Muscle layer of duodenum (tissue), 2 donors: ENCODE measurements around the gene AOX1.
"Not testable (repeated sequence)": the region's sequence is repeated elsewhere in the genome, so short reads cannot be mapped to it uniquely, and the experiment has no call there.

Experiments
- H3K27ac ChIP-seq: one replicate; pipeline ENCODE4 v1.7.0; 2013; ENCODE audit warnings: mild to moderate bottlenecking, low read length
- H3K27me3 ChIP-seq: one replicate; pipeline ENCODE4 v1.7.0; 2013; ENCODE audit warnings: low read depth, mild to moderate bottlenecking, control low read depth, low read length
- H3K36me3 ChIP-seq, 2 donors: one replicate each; pipeline ENCODE4 v1.7.0; 2013; ENCODE audit warnings: low read length in 2 of 2, control low read depth in 1 of 2, mild to moderate bottlenecking in 1 of 2; ENCODE audit not compliant: insufficient read depth in 2 of 2, control insufficient read depth in 1 of 2
- H3K4me1 ChIP-seq, 2 donors: one replicate each; pipeline ENCODE4 v1.7.0; 2013; ENCODE audit warnings: low read length in 2 of 2, mild to moderate bottlenecking in 2 of 2, control low read depth in 1 of 2, moderate library complexity in 1 of 2; ENCODE audit not compliant: insufficient read depth in 2 of 2, control insufficient read depth in 1 of 2
- H3K4me3 ChIP-seq, 2 donors: one replicate each; pipeline ENCODE4 v1.7.0; 2013; ENCODE audit warnings: low read length in 2 of 2, low read depth in 1 of 2, mild to moderate bottlenecking in 1 of 2
- H3K9me3 ChIP-seq, 2 donors: one replicate each; pipeline ENCODE4 v1.7.0; 2013; ENCODE audit warnings: low read length in 2 of 2, control low read depth in 1 of 2, mild to moderate bottlenecking in 1 of 2; ENCODE audit not compliant: control insufficient read depth in 1 of 2
- donor health status: healthy.

The AOX1 gene

DNA sequence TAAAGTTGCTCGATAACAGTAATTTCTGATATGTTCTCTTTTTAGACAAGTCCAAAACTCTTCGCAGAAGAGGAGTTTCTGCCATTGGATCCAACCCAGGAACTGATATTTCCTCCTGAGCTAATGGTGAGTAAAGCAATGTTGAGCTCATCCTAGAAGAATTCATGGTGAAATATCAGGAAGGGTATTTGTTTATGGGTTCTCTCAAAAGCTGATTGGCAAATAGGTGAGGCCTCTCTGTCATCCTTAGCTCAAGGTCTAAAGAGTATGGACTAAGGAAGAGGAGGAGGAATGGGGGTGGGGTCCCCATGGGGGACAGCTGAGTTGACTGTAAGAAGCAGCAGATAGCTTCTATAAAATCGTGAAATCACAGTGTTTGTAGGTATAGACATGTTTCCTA lies 18.2 kb downstream of the AOX1 start:
- Histone ChIP-seq H3K9me3 (no peaks in the 10 kb centered on the region), H3K27ac (no peak overlapping the region), H3K27me3 (no peaks in the 10 kb centered on the region), H3K4me1 (no peaks in the 10 kb centered on the region), H3K4me3 (no peak overlapping the region), H3K36me3 (no peaks in the 10 kb centered on the region)

DNA sequence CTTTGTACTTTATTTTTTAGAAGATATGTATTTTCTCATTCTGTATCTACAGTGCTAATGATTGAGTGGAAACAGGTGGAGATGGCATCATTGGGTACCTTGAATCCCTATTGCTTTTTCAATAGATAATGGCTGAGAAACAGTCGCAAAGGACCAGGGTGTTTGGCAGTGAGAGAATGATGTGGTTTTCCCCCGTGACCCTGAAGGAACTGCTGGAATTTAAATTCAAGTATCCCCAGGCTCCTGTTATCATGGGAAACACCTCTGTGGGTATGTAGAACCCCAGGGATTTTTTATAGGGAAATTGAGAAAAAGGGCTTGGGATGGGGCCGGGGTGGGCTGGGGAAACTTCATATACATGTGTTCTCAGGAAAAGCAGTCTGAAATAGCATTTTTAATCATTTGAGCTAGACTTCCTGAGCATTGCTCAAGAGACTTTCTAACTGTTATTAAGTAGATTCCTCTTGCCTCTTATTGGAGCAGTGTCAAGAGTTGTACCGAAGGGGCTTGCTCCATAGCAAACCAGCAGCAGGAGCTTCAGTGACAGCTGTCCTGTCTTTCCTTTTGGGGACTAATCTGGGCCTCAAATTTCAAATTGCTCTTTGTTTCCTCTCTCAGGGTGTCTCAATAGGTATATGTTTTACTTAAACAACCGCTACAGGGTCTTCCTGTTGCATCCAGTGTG lies 18.9 kb downstream of the AOX1 start:
- Histone ChIP-seq H3K36me3 (no peaks in the 10 kb centered on the region), H3K4me3 (no peak overlapping the region), H3K27me3 (no peaks in the 10 kb centered on the region), H3K9me3 (no peaks in the 10 kb centered on the region), H3K4me1 (no peaks in the 10 kb centered on the region), H3K27ac (no peak overlapping the region)

DNA sequence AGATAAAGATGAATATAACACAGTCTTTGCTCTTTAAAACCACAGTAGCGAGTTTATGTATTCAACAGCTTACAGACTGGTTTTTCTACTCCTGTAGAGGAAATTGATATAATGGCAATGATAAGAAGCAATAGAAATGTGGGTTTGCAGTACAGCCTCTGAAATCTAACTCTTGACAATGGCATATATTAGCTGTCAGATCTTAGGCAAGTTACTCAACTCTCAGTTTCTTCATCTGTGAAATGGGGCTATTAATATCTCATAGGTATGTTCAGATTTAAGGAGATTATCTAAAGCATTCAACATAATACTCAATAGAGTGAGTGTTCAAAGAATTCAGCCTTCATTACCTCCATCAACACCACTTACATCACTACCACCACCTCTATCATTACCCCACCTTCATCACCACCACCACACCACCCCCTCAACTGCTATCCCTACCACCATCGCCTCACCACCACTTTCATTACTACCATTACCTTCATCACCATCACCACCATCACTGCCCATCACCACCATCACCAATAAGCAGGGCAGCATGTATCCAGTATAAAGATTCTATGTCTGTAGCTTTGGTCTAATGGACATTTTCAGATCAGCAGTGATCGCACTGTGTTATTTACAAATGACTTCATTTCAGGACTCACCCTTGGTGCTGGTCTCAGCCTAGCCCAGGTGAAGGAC lies 22.7 kb downstream of the AOX1 start:
- Histone ChIP-seq H3K9me3 (no peaks in the 10 kb centered on the region), H3K36me3 (peaks cover 0 to 3% of the 10 kb centered on the region in 2 donors), H3K27ac (no peak overlapping the region), H3K4me3 (no peak overlapping the region), H3K27me3 (no peaks in the 10 kb centered on the region), H3K4me1 (no peaks in the 10 kb centered on the region)

DNA sequence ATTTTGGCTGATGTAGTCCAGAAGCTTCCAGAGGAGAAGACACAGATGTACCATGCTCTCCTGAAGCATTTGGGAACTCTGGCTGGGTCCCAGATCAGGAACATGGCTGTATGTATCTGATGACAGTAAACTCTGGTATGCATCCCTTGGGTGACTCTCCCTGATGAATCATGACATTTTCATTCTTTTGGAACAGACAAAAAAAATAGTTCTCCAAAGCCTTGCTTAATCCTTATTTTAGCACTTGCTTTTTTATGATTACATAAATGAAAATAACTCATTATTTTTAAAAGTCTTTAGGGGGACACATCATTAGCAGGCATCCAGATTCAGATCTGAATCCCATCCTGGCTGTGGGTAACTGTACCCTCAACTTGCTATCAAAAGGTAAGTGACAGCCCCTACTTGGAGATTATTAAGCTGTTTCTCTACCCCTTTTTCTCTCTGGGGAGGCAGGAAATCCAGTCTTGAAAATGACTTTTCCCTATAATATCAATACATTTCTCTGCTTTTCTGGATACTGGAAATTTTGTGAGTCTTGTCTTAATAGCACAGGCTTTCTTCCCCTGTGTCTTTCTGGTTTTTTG lies 23.3 kb downstream of the AOX1 start:
- Histone ChIP-seq H3K4me3 (no peak overlapping the region), H3K9me3 (no peaks in the 10 kb centered on the region), H3K27ac (no peak overlapping the region), H3K4me1 (no peaks in the 10 kb centered on the region), H3K36me3 (peaks cover 0 to 3% of the 10 kb centered on the region in 2 donors), H3K27me3 (no peaks in the 10 kb centered on the region)

DNA sequence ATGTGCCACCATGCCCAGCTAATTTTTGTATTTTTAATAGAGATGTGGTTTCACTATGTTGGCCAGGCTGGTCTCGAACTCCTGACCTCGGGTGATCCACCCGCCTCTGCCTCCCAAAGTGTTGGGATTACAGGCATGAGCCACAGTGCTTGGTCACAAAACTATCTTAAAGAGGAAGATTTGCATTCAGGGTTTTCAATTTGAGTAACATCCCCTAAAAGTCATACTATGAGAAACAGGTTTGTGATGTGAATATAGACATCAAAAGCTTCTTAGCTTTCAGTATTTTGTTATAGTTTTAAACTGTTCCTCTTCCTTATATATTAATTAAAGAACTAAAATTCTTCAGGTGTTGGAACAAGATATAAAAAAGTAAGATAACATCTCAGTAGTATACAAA lies 24.4 kb downstream of the AOX1 start:
- H3K36me3 ChIP-seq, H3K27ac ChIP-seq, H3K4me3 ChIP-seq, H3K4me1 ChIP-seq, H3K27me3 ChIP-seq, H3K9me3 ChIP-seq: not testable (repeated sequence)

DNA sequence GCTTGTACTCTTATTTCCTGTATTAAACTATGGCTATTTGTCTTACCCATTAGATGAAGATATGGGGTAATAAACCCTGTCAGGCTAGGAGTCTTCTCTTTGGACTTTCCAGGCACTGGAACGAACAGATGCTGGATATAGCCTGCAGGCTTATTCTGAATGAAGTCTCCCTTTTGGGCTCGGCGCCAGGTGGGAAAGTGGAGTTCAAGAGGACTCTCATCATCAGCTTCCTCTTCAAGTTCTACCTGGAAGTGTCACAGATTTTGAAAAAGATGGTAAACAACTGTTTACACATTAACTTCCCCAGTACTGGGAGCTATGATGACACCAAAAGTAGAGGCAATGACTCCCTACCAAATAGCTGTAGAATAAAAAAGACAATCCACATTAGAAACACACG lies 27.9 kb downstream of the AOX1 start:
- H3K4me3 ChIP-seq: no peak overlapping the region
- H3K9me3 ChIP-seq: no peaks in the 10 kb centered on the region
- H3K4me1 ChIP-seq: no peaks in the 10 kb centered on the region
- H3K27ac ChIP-seq: no peak overlapping the region
- H3K27me3 ChIP-seq: no peaks in the 10 kb centered on the region
- peaks cover 0 to 3% of the 10 kb centered on the region in 2 donors for H3K36me3 ChIP-seq

DNA sequence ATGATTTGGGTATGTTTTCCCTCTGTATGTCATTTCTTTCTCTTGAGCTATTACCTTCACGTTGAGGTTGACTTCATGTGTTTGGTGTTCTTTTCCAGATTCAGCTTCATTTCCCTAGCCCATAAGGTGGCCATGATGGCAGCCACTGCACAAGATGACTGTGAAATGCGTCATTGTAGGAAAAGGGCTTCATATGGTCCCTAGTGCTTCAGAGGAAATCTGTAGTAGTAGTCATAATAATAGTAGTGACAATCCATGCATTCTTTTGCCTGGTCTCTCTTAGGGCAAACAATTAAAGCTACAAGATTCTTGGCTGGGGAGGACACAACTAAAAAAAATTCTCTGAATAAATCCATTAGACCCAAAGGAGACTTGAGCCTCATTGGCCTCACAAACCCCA lies 28.4 kb downstream of the AOX1 start:
- Histone ChIP-seq H3K4me3 (no peak overlapping the region), H3K9me3 (no peaks in the 10 kb centered on the region), H3K36me3 (peaks cover 0 to 3% of the 10 kb centered on the region in 2 donors), H3K4me1 (no peaks in the 10 kb centered on the region), H3K27me3 (no peaks in the 10 kb centered on the region), H3K27ac (no peak overlapping the region)

DNA sequence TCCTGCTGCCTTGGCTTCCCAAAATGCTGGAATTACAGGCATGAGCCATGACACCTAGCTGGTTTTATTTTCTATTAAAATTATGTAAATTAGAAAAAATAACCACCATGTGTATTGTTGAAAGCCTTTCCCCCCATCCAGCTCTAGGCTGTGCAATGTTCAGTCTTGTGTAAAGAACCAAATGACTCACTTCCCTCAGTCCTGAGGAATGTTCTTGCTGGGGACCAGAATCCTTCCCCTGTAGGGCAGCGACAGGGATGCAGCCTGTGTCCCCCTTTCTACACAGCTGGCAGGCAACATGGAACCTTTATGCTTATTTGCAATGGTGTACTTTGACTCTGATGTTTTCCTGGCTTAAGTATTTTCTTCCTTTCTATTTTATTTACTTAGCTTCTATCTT lies 29.4 kb downstream of the AOX1 start:
- Histone ChIP-seq H3K27me3 (no peaks in the 10 kb centered on the region), H3K4me3 (no peak overlapping the region), H3K4me1 (no peaks in the 10 kb centered on the region), H3K27ac (no peak overlapping the region), H3K9me3 (no peaks in the 10 kb centered on the region), H3K36me3 (peaks cover 0 to 3% of the 10 kb centered on the region in 2 donors)

DNA sequence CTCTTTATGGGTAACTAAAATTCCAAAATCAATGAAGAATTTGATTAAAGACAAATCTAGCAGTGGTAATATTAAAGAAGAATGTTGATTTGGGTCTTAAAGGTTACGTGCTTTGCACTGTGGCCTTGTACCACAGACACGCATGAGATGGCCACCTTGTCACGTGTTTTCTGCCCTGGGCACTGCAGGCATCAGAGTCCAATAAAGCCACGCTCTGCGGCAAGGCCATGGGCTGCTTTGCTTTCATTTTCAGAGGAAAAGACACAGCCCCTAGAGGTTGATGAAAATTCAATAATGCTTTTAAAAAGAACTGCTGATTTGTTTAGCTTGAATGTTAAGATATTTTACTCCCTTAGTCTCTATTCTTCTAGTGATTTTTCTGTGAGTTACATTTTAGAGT lies 30.4 kb downstream of the AOX1 start:
- peaks cover 0 to 3% of the 10 kb centered on the region in 2 donors for H3K36me3 ChIP-seq
- H3K4me1 ChIP-seq: no peaks in the 10 kb centered on the region
- no peaks in the 10 kb centered on the region for H3K27me3 ChIP-seq
- no peaks in the 10 kb centered on the region for H3K9me3 ChIP-seq
- H3K27ac ChIP-seq: peak overlapping the region; percentile 32
- H3K4me3 ChIP-seq: no peak overlapping the region

DNA sequence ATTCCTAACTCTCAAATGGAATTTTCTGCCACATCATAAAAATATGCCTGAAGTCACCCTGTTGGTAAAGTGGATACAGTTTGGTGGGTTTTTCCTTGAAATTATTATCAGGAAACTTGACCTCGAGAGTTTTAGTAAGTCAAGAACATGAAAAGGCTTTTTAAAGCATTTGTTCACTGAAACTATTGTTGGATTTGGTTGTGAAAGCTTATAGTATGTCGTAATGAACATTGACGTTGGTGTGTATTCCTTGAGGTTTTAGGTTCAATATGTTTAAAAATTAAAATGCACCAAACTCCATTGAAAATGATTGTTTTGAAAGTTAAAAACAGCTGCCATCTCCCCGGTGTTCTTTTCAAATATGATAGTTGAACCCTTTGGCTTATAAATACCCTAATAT lies 30.8 kb downstream of the AOX1 start:
- Histone ChIP-seq H3K4me3 (no peak overlapping the region), H3K36me3 (peaks cover 0 to 3% of the 10 kb centered on the region in 2 donors), H3K27ac (peak overlapping the region; percentile 32), H3K9me3 (no peaks in the 10 kb centered on the region), H3K4me1 (no peaks in the 10 kb centered on the region), H3K27me3 (no peaks in the 10 kb centered on the region)

DNA sequence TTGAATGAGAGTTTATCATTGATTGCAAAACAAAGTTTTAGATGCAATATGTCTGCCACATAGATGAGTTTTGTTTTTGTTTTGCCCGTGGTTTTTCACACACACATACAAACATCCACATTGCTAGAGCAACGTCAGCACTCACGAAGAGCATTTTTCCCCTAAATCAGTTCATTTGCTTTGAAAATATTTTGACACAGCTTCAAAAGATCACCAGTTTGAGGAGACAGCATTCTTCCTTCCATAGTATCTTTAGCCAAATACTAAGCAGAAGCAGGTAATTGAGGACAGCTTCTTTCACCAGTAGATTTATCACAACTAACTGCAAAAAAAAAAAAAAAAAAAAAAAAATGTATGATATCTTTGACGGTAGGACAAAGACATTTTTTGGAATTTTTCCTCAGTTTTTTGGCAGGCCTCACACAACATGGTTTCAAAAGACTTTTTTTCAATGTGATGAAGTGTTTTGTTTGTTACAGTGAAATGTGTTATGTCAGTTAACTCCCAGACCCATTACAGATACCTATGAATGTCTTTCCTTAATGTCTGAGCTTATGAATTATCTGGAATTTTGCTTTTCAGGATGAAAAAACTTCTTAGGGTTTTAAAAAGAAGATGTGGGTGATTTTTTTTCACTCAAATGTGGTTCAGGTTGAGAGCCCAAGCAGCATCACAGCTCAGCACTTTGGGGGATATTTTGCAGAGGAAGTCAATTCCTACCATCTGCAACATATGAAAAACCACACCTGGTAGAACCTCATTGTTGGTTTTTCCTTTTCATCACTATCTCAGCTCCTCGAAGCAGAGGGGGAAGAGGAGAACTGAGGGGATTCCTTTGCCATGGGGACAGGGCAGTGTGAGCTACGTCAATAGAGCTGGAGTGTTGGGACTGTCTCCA lies 31.6 kb downstream of the AOX1 start:
- H3K9me3 ChIP-seq: no peaks in the 10 kb centered on the region
- no peaks in the 10 kb centered on the region for H3K4me1 ChIP-seq
- no peaks in the 10 kb centered on the region for H3K27me3 ChIP-seq
- H3K4me3 ChIP-seq: no peak overlapping the region
- H3K36me3 ChIP-seq: peaks cover 0 to 3% of the 10 kb centered on the region in 2 donors
- H3K27ac ChIP-seq: no peak overlapping the region
